HepG2 (cell line): Measurements from ENCODE around the gene RGS7.

Experiments
- HOMEZ ChIP-seq: IDR thresholded peaks from 2 replicates; pipeline ENCODE4 v1.6.1; 2016; ENCODE audit warnings: low read depth
- MLLT10 ChIP-seq: sonication (generic); formaldehyde crosslinking; IDR thresholded peaks from 2 replicates; pipeline ENCODE4 v1.4.0; 2020; ENCODE audit warnings: missing genetic modification reagents
- RELA ChIP-seq: sonication (generic); formaldehyde crosslinking; IDR thresholded peaks from 2 replicates; pipeline ENCODE4 v1.4.0; 2020; ENCODE audit warnings: missing genetic modification reagents
- TAF1 ChIP-seq: sonication (generic); formaldehyde crosslinking; IDR thresholded peaks from 2 replicates; pipeline ENCODE4 v1.4.0; 2020; ENCODE audit warnings: missing genetic modification reagents
- TCF7L2 ChIP-seq: IDR thresholded peaks from 2 replicates; pipeline ENCODE4 v1.6.1; 2011; ENCODE audit warnings: mild to moderate bottlenecking, low read depth, low read length, moderate library complexity

- TF ChIP-seq TCF7L2, result no peak
- TF ChIP-seq MLLT10, result no peak
- TF ChIP-seq HOMEZ, result no peak
- TF ChIP-seq RELA (CRISPR knock-in tag), result no peak
- TF ChIP-seq TAF1 (CRISPR knock-in tag), result no peak
Observed at GRCh38 chr1:240743705-240744104, 613.3 kb downstream of the RGS7 start.
